ENCODE measurements around the gene PAXX. TPM values are rescaled to one million over a fixed set of nuclear protein-coding genes. Genes with fewer than 3 reads are reported as not detected.

PAXX gene
- polyA plus RNA-seq, 1 donor from 2014 or later = 276 TPM

DNA sequence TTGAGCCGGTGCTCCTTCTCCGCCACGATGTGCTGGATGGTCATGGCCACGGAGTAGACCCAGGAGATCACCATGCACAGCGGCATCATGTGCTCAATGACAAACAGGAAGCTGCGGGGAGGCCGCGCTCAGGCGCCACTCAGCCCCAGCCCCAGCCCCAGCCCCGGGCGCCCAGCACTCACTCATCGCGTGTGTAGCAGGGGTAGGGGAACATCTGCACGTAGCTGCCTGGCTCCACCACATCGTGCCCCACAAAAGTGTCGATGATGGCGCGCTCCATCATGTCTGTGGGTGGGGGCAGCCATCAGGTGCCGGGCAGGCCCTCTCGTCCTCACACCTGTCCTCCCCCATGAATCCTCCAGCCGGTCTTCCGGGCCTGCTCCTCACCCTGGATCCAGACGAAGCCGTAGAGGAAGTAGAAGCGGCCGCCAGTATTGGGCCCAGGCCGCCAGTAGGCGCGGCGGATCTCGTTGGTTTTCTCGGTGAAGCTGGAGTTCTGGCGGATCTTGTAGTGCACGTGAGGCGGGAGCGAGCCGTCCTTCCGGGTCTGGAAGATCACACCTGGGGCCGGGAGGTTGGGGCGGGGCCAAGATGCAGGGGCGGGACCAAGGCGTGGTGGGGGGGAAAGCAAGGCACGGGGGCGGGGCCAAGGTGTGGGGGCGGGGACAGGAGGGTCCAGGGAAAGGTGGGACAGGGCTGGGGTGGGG, 25.7 kb downstream of the PAXX start:
- H3K27ac ChIP-seq (ENCODE audit: low read length) = no peak overlapping the region
- H3K27me3 ChIP-seq (ENCODE audit: insufficient read depth, low read depth, low read length) = no peaks in the 10 kb centered on the region
- H3K36me3 ChIP-seq (ENCODE audit: insufficient read depth, low read length) = peaks cover 7% of the 10 kb centered on the region

DNA sequence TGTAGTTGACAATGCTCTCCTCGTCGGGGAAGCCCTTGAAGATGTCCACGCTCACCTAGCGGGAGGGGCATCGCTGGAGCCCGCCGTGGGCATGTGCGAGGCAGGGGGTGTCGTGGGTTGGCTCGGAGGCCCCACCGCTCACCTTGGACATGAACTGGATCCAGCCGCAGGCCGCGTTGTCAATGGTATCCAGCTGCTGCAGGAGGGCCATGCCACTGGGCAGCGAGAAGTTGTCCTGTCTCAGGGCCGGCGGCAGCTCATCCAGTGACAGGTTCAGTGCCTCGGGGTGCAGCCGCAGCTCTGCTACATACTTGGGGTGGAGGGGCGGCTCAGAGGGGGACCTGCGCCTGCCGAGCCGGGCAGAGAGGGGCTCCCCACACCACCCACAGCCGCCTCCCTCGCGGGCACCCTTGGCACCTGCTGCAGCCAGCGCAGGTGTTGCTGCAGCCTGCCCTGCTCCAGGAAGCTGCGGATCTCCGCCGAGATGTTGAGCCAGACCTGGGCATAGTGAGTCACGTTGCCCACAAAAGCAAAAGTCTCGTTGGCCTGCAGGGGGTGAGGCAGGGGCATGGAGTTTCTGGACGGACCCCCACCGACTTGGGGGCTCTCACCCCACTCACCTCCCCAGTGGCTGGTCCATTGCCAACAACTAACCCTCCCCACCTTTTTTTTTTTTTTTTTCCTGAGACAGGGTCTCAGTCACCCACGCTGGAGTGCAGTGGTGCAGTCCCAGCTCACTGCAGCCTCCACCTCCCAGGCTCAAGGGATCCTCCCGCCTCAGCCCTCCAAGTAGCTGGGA, 26.7 kb downstream of the PAXX start:
- no peaks in the 10 kb centered on the region for H3K9me2 ChIP-seq (ENCODE audit: insufficient read depth, low read length)
- H3K79me2 ChIP-seq (replicated peaks; ENCODE audit: insufficient read depth, low read length) = no peaks in the 10 kb centered on the region
- TF ChIP-seq MXI1 (conservative IDR thresholded peaks at IDR 0.05; ENCODE audit: poor library complexity, severe bottlenecking) (no peak), POLR2AphosphoS5 (IDR thresholded peaks at IDR 0.05) (no peak), SMC3 (conservative IDR thresholded peaks at IDR 0.05; ENCODE audit: poor library complexity) (no peak), EZH2 (IDR thresholded peaks at IDR 0.05; ENCODE audit: borderline replicate concordance, insufficient read depth, low read length, poor library complexity, severe bottlenecking) (no peak), TAF1 (IDR thresholded peaks at IDR 0.05; ENCODE audit: low read depth) (no peak), EP300 (conservative IDR thresholded peaks at IDR 0.05; ENCODE audit: poor library complexity, severe bottlenecking) (no peak)
- TF ChIP-seq, protein P1, sequence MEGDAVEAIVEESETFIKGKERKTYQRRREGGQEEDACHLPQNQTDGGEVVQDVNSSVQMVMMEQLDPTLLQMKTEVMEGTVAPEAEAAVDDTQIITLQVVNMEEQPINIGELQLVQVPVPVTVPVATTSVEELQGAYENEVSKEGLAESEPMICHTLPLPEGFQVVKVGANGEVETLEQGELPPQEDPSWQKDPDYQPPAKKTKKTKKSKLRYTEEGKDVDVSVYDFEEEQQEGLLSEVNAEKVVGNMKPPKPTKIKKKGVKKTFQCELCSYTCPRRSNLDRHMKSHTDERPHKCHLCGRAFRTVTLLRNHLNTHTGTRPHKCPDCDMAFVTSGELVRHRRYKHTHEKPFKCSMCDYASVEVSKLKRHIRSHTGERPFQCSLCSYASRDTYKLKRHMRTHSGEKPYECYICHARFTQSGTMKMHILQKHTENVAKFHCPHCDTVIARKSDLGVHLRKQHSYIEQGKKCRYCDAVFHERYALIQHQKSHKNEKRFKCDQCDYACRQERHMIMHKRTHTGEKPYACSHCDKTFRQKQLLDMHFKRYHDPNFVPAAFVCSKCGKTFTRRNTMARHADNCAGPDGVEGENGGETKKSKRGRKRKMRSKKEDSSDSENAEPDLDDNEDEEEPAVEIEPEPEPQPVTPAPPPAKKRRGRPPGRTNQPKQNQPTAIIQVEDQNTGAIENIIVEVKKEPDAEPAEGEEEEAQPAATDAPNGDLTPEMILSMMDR (IDR thresholded peaks at IDR 0.05; ENCODE audit: poor library complexity, severe bottlenecking) = no peak
- no peak overlapping the region for H3K4me2 ChIP-seq (ENCODE audit: low read length)
- H2AFZ ChIP-seq (ENCODE audit: low read depth, low read length) = no peak overlapping the region
- H3K9ac ChIP-seq (ENCODE audit: low read length) = no peak overlapping the region
- H3K27me3 ChIP-seq (ENCODE audit: insufficient read depth, low read depth, low read length) = no peaks in the 10 kb centered on the region
- H4K20me1 ChIP-seq (ENCODE audit: insufficient read depth) = no peaks in the 10 kb centered on the region
- no peaks in the 10 kb centered on the region for H3K9me3 ChIP-seq (ENCODE audit: low read length)
- no peaks in the 10 kb centered on the region for H3F3A ChIP-seq (ENCODE audit: insufficient read depth, low read length, poor library complexity, severe bottlenecking)
- no peak overlapping the region for H3K27ac ChIP-seq (ENCODE audit: low read length)
- peaks cover 7% of the 10 kb centered on the region for H3K36me3 ChIP-seq (ENCODE audit: insufficient read depth, low read length)
- H3K4me3 ChIP-seq (ENCODE audit: low read length) = no peak overlapping the region

More for the DNA sequence above, 25.7 kb downstream of the PAXX start:
- TF ChIP-seq, protein P1 (IDR thresholded peaks at IDR 0.05; ENCODE audit: poor library complexity, severe bottlenecking) = no peak
- TF ChIP-seq POLR2AphosphoS5 (IDR thresholded peaks at IDR 0.05) (no peak), EP300 (conservative IDR thresholded peaks at IDR 0.05; ENCODE audit: poor library complexity, severe bottlenecking) (no peak)
- H2AFZ ChIP-seq (ENCODE audit: low read depth, low read length) = no peak overlapping the region
- no peaks in the 10 kb centered on the region for H3K79me2 ChIP-seq (replicated peaks; ENCODE audit: insufficient read depth, low read length)
- H3K9me3 ChIP-seq (ENCODE audit: low read length) = no peaks in the 10 kb centered on the region
- no peaks in the 10 kb centered on the region for H3F3A ChIP-seq (ENCODE audit: insufficient read depth, low read length, poor library complexity, severe bottlenecking)
- no peak overlapping the region for H3K9ac ChIP-seq (ENCODE audit: low read length)
- no peak overlapping the region for H3K4me3 ChIP-seq (ENCODE audit: low read length)
- no peaks in the 10 kb centered on the region for H3K9me2 ChIP-seq (ENCODE audit: insufficient read depth, low read length)
- no peak overlapping the region for H3K4me2 ChIP-seq (ENCODE audit: low read length)
- H4K20me1 ChIP-seq (ENCODE audit: insufficient read depth) = no peaks in the 10 kb centered on the region

Data from neural cell (in vitro differentiated cells).